GM18868 (cell line): ENCODE results near the gene MAN2A2.
A peak's percentile ranks its signal among the peaks of the same experiment; 100 is the strongest.
"Not testable (repeated sequence)": the region's sequence is repeated elsewhere in the genome, so short reads cannot be mapped to it uniquely, and the experiment has no call there.

Experiments used
- ATAC-seq: cut with Tn5 transposase; IDR thresholded peaks from one replicate; pipeline ENCODE4 v1.9.1; 2021; ENCODE audit warnings: mild to moderate bottlenecking, moderate library complexity; ENCODE audit not compliant: unreplicated experiment

Gene MAN2A2

DNA sequence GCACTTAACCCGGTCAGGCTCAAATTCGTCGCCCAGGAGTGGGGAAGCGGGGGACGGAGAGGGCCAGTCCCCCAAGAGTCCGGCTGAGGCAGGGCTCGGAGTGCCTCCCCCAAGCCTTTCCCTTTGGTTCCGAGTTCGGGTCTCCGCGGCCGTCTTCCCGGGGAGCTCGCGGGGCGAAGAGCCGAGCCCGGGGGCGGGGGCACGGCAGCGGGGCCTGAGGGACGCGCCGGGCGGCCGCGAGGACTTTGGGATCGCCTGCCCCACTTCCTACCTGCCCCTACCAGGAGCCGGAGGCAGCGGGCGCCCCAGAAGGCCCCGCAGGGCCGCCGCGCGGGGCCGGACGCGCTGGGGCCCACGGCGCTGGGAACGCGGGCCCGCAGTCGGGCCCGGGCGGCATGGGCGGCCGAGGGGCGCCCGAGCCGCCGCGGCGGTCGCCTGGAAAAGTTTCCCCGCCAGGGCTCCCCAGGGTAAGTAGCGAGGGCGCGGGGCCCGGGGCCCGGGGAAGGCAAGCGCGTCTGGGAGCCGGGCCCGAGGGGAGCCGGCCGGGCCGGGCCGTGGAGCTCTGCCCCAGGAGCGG lies 31.9 kb upstream of the MAN2A2 start:
- ATAC-seq: no peak

DNA sequence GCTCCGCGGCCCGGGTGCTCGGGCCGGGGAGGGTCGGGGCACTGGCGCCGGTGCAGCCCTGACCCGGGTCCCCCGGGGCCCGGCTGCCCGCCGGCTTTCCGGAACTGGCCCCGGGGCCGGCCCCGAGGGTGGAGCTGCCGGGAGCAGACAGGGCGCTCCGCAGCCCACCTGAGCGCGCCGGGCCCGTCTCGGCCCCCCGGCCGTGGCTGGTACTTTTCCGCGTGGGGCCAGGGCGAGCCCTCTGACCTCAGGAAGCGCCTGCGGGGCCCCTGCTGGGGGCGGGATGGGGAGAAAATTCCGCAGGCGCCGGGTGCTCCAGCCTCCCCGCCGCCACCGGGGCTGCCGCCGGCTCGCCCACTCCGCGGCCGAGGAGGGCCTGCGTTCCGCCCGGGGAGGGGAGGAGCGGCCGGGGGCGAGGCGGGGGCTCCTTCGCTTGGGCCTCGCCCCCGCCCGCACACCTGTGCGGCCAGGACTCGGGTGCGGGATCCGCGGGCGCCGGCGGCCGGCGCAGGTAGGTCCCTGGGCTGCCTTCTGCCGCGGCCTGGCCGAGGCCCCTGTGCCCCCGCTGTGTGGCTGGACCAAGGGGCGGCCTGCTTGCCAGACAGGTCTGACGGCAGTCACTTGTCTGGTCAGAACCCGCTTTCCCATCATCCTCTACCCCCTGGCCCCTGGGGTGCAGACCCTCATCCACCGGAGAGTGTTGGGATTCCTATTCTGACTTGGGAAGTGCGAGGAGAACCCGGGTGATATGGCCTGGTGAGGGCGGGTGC lies 31.2 kb upstream of the MAN2A2 start:
- ATAC-seq: no peak

DNA sequence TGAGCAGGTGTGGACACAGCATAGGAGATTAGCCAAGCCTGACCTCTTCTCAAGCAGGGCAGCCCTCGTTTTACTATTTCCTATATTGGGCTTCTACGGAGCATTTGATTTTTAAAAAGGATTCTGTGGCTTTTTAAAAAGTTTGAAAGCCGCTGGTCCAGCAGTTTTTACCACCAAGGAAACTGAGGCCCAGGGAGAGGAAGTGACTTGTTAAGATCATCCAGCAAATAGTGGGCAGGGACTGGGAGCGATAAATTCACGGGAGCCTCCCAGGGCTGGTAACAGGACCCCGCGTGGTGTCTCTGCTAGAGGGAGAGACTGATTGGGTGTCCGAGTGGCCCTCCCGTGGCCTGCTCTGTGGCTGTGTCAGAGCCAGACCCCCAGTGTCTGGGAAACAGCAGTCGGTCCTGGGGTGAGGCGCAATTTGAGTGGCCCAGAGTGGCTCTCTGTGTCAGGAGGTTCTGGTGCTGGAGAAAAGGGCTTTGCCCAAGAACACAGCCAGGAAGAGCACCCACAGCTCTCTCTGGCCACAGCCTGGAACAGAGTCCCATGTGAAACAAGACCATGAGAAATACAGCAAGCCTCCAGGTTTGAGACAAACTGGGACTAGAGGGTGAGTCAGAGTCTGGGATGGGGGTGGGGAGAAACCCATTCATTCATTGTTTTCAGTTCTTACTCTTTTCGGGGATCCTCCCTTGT lies 30.5 kb upstream of the MAN2A2 start:
- peak; percentile 45 for ATAC-seq

DNA sequence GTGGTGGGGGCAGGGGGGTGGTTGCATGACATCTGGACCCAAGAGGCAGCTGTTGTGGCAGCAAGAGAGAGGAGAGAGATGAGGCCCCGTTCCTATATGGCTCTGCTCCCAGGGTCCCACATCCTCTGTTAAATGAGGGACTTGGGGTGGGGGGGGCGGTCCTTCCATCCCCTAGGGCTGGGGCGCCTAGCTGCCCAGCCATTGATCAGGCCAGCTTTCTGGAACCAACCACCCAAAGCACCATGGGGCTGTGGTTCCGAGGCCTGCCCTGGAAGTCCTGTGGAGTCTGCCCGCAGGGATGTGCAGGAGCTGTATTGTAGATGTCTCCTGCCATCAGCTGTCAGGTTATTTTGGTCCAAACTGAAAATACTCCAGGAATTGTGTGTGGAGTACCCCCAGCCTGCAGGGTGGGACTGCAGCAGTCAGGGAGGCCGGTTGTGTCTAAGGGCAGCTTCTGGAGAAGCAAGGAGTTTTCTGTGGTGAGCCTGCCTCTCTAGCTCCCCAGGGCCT lies 29.6 kb upstream of the MAN2A2 start:
- no peak for ATAC-seq

- ATAC-seq: no peak
Observed at GRCh38 chr15:90873998-90874605, 29.0 kb upstream of the MAN2A2 start.

GRCh38 chr15:90874986-90875385 lies 28.1 kb upstream of the MAN2A2 start:
- ATAC-seq: not testable (repeated sequence)

DNA sequence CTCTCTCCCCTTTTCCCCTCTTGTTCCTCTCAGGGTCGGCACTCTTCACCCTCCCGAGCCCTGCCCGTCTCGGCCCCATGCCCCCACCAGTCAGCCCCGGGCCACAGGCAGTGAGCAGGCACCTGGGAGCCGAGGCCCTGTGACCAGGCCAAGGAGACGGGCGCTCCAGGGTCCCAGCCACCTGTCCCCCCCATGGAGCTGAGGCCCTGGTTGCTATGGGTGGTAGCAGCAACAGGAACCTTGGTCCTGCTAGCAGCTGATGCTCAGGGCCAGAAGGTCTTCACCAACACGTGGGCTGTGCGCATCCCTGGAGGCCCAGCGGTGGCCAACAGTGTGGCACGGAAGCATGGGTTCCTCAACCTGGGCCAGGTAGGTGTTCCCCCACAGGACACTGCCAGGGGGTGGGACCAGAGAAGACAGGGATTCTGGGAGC lies 27.5 kb upstream of the MAN2A2 start:
- ATAC-seq: no peak

- ATAC-seq: no peak
Observed at GRCh38 chr15:90876046-90876445, 27.1 kb upstream of the MAN2A2 start.

DNA sequence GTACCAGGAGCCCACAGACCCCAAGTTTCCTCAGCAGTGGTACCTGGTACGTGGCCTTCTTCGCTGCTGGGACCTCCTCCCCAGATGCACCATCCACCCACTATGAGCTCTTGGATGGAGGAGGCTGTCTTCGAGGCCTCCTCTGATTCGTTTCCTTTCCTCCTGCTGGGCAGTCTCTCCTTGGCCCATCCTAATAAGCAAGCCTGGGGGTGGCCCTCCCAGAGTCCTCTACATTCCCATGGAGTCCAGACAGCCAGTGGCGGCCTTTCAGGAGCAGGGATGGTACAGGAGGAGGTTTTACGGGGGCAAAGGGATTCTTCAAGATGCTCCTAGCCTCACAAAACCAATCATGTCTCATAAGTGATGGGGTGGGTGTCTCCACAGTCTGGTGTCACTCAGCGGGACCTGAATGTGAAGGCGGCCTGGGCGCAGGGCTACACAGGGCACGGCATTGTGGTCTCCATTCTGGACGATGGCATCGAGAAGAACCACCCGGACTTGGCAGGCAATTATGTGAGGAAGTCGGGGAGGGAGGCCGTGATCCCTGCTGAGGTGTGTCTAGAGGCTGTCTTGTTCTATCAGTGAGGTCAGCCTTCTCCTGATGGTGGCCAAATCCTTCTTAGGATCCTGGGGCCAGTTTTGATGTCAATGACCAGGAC lies 26.5 kb upstream of the MAN2A2 start:
- no peak for ATAC-seq

- no peak for ATAC-seq
Observed at GRCh38 chr15:90877315-90877714, 25.8 kb upstream of the MAN2A2 start.

DNA sequence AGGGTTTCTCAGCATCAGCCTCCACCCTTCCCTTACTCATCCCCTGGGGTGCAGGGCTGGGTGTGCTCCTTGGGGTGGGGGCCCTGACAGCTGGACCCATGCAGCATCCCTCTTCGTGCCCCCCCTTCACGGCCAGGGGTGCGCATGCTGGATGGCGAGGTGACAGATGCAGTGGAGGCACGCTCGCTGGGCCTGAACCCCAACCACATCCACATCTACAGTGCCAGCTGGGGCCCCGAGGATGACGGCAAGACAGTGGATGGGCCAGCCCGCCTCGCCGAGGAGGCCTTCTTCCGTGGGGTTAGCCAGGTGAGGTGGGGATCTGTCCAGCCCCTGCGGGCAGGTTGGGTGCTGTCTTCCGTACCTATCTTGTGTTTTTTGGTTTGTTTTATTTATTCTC lies 25.1 kb upstream of the MAN2A2 start:
- no peak for ATAC-seq

DNA sequence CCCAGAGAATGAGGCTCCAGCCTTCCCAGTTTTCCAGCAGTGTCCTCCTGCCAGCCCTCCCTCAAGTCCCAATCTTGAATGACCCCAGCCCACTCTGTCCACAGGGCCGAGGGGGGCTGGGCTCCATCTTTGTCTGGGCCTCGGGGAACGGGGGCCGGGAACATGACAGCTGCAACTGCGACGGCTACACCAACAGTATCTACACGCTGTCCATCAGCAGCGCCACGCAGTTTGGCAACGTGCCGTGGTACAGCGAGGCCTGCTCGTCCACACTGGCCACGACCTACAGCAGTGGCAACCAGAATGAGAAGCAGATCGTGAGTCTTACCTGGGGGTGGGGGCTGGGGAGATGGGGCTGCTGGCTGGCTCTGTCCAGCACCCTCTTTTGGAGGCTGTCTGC lies 24.4 kb upstream of the MAN2A2 start:
- no peak for ATAC-seq

GRCh38 chr15:90879730-90880366 lies 23.3 kb upstream of the MAN2A2 start:
- no peak for ATAC-seq

GRCh38 chr15:90880381-90881145 lies 22.5 kb upstream of the MAN2A2 start:
- ATAC-seq: no peak

- no peak for ATAC-seq
Observed at GRCh38 chr15:90881181-90881977, 21.7 kb upstream of the MAN2A2 start.

DNA sequence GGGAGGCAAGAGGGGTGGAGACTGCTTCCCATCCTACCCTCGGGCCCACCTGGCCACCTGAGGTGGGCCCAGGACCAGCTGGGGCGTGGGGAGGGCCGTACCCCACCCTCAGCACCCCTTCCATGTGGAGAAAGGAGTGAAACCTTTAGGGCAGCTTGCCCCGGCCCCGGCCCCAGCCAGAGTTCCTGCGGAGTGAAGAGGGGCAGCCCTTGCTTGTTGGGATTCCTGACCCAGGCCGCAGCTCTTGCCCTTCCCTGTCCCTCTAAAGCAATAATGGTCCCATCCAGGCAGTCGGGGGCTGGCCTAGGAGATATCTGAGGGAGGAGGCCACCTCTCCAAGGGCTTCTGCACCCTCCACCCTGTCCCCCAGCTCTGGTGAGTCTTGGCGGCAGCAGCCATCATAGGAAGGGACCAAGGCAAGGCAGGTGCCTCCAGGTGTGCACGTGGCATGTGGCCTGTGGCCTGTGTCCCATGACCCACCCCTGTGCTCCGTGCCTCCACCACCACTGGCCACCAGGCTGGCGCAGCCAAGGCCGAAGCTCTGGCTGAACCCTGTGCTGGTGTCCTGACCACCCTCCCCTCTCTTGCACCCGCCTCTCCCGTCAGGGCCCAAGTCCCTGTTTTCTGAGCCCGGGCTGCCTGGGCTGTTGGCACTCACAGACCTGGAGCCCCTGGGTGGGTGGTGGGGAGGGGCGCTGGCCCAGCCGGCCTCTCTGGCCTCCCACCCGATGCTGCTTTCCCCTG lies 21.0 kb upstream of the MAN2A2 start:
- ATAC-seq: no peak

GRCh38 chr15:90882781-90883525 lies 20.1 kb upstream of the MAN2A2 start:
- ATAC-seq: no peak
